Caco-2 (cell line): ENCODE data around the gene COG6. TPM values are rescaled to one million over a fixed set of nuclear protein-coding genes. Genes with fewer than 3 reads are reported as not detected.
A peak's percentile ranks its signal among the peaks of the same experiment; 100 is the strongest.

Experiments
- BruUV-seq: library from RNA; stranded (reverse); fragments of 400-500 nt; replicated peaks from 2 replicates; lab custom pipeline; 2021; lab: Mats Ljungman, UMichigan
- CTCF ChIA-PET: fragments of 300-600 bp; sonication (Branson Sonifier 250); formaldehyde crosslinking; loops from one replicate; lab custom pipeline; 2022; ENCODE audit warnings: antibody characterized with exemption; lab: Charles Lee
- POLR2A ChIA-PET: fragments of 300-600 bp; sonication (Branson Sonifier 250); formaldehyde crosslinking; loops from one replicate; lab custom pipeline; 2022; ENCODE audit warnings: antibody characterized with exemption; lab: Charles Lee
- DNase-seq, 2 experiments: peaks; one replicate each; pipeline versions ENCODE4 v3.0.0 to v3.0.0-alpha.2; 2020 to 2022
- H3K27me3 ChIP-seq: replicated peaks from 2 replicates; pipeline ENCODE4 v1.6.0; 2011; ENCODE audit warnings: low read length; ENCODE audit not compliant: control insufficient read depth, insufficient read depth
- H3K36me3 ChIP-seq: 2 replicates; pipeline ENCODE4 v1.5.1; 2011; ENCODE audit warnings: low read length; ENCODE audit not compliant: control insufficient read depth, insufficient read depth
- H3K4me1 ChIP-seq: fragments of 250-450 bp; sonication (Bioruptor Pico); 2 replicates; pipeline ENCODE4 v1.5.1; 2020; ENCODE audit warnings: mild to moderate bottlenecking
- H3K4me3 ChIP-seq: 2 replicates; pipeline ENCODE4 v1.5.1; 2011; ENCODE audit warnings: low read depth, mild to moderate bottlenecking, control low read depth, low read length
- H3K9me3 ChIP-seq: fragments of 250-450 bp; sonication (Bioruptor Pico); 2 replicates; pipeline ENCODE4 v1.5.1; 2020; ENCODE audit warnings: mild to moderate bottlenecking, moderate library complexity
- H3K27ac Mint-ChIP-seq: one replicate; pipeline ENCODE4 v1.8.0; 2022; ENCODE audit warnings: mixed read lengths; ENCODE audit not compliant: unreplicated experiment
- H3K27me3 Mint-ChIP-seq: one replicate; pipeline ENCODE4 v1.8.0; 2022; ENCODE audit warnings: mixed read lengths; ENCODE audit not compliant: insufficient read depth, unreplicated experiment
- H3K36me3 Mint-ChIP-seq: one replicate; pipeline ENCODE4 v1.8.0; 2022; ENCODE audit warnings: mild to moderate bottlenecking, mixed read lengths; ENCODE audit not compliant: insufficient read depth, unreplicated experiment
- H3K4me1 Mint-ChIP-seq: one replicate; pipeline ENCODE4 v1.8.0; 2022; ENCODE audit warnings: low read depth, mixed read lengths; ENCODE audit not compliant: unreplicated experiment
- H3K4me3 Mint-ChIP-seq: one replicate; pipeline ENCODE4 v1.8.0; 2022; ENCODE audit warnings: mild to moderate bottlenecking, moderate library complexity, mixed read lengths; ENCODE audit not compliant: unreplicated experiment
- H3K9me3 Mint-ChIP-seq: one replicate; pipeline ENCODE4 v1.8.0; 2022; ENCODE audit warnings: mixed read lengths; ENCODE audit not compliant: unreplicated experiment
- CTCF ChIP-seq, 2 experiments: fragments of 200-600 bp in 1 of 2; IDR thresholded peaks; 1 replicate in 1 of 2; 2 replicates in 1 of 2; pipeline versions ENCODE4 v1.5.1 to v1.8.0; 2011 to 2022; ENCODE audit warnings: antibody characterized with exemption in 1 of 2, control low read depth in 1 of 2, inconsistent platforms in 1 of 2, low read depth in 1 of 2, low read length in 1 of 2, mild to moderate bottlenecking in 1 of 2, moderate library complexity in 1 of 2; ENCODE audit not compliant: insufficient read depth in 1 of 2, severe bottlenecking in 1 of 2, unreplicated experiment in 1 of 2
- intact Hi-C: fragments of 100-400 bp; cut with micrococcal nuclease; formaldehyde crosslinking; loops from one replicate; pipeline ENCODE4 v1.10.0; 2022; ENCODE audit not compliant: unreplicated experiment
- total RNA-seq: library from RNA; stranded (reverse); gene quantifications from 2 replicates; pipeline ENCODE4 v1.2.3, GENCODE V29; 2022

COG6 gene
- total RNA-seq, 1 experiment from 2014 or later, result 63.6 TPM

- BruUV-seq, result no TSS peak
These were observed 121.0 kb downstream of the COG6 start for GRCh38 chr13:39776439-39776838.

GRCh38 chr13:39777021-39777420, 121.6 kb downstream of the COG6 start:
- H3K9me3 ChIP-seq, result no peaks in the 10 kb centered on the region
- H3K4me3 Mint-ChIP-seq, result no peak overlapping the region
- POLR2A ChIA-PET, result interaction anchor here (0.6 kb wide), 1 partner anchor 178 kb away, joined by 4 read pairs; no protein-coding TSS in a partner anchor
- CTCF ChIA-PET, result interaction anchor here (0.6 kb wide), 1 partner anchor 45 kb away, joined by 3 read pairs; no protein-coding TSS in a partner anchor
- no peak for DNase-seq
- no peak for TF ChIP-seq CTCF (IDR thresholded peaks at IDR 0.05; ENCODE audit: insufficient read depth in 1 of 2, low read depth in 1 of 2, low read length in 1 of 2, severe bottlenecking in 1 of 2, unreplicated experiment in 1 of 2)
- H3K27me3 ChIP-seq, result no peaks in the 10 kb centered on the region
- H3K36me3 Mint-ChIP-seq, result no peaks in the 10 kb centered on the region
- H3K4me3 ChIP-seq, result no peak overlapping the region
- no peak overlapping the region for H3K27ac Mint-ChIP-seq
- peaks cover 7% of the 10 kb centered on the region for H3K4me1 Mint-ChIP-seq
- no TSS peak for BruUV-seq
- H3K36me3 ChIP-seq, result no peaks in the 10 kb centered on the region
- intact Hi-C loops, result no loop called here
- no peaks in the 10 kb centered on the region for H3K9me3 Mint-ChIP-seq
- no peaks in the 10 kb centered on the region for H3K4me1 ChIP-seq
- peaks cover 2% of the 10 kb centered on the region for H3K27me3 Mint-ChIP-seq

More at GRCh38 chr13:39776439-39776838, 121.0 kb downstream of the COG6 start:
- Histone ChIP-seq H3K9me3 (no peaks in the 10 kb centered on the region), H3K36me3 (no peaks in the 10 kb centered on the region), H3K4me1 (no peaks in the 10 kb centered on the region), H3K4me3 (no peak overlapping the region), H3K27me3 (no peaks in the 10 kb centered on the region)
- ChIA-PET CTCF (interaction anchor here (0.6 kb wide), 1 partner anchor 45 kb away, joined by 3 read pairs; no protein-coding TSS in a partner anchor), POLR2A (interaction anchor here (0.6 kb wide), 1 partner anchor 178 kb away, joined by 4 read pairs; no protein-coding TSS in a partner anchor)
- H3K9me3 Mint-ChIP-seq, result no peaks in the 10 kb centered on the region
- intact Hi-C loops, result no loop called here
- H3K27me3 Mint-ChIP-seq, result peaks cover 2% of the 10 kb centered on the region
- no peak overlapping the region for H3K27ac Mint-ChIP-seq
- TF ChIP-seq CTCF (IDR thresholded peaks at IDR 0.05; ENCODE audit: insufficient read depth in 1 of 2, low read depth in 1 of 2, low read length in 1 of 2, severe bottlenecking in 1 of 2, unreplicated experiment in 1 of 2), result no peak
- no peak for DNase-seq
- peaks cover 7% of the 10 kb centered on the region for H3K4me1 Mint-ChIP-seq
- H3K4me3 Mint-ChIP-seq, result no peak overlapping the region
- no peaks in the 10 kb centered on the region for H3K36me3 Mint-ChIP-seq

GRCh38 chr13:39777527-39778061, 122.1 kb downstream of the COG6 start:
- TF ChIP-seq CTCF (IDR thresholded peaks at IDR 0.05; ENCODE audit: insufficient read depth in 1 of 2, low read depth in 1 of 2, low read length in 1 of 2, severe bottlenecking in 1 of 2, unreplicated experiment in 1 of 2), result peak; percentile 9 to 39
- BruUV-seq, result no TSS peak
- Histone ChIP-seq H3K9me3 (no peaks in the 10 kb centered on the region), H3K4me3 (no peak overlapping the region), H3K27me3 (no peaks in the 10 kb centered on the region), H3K4me1 (no peaks in the 10 kb centered on the region), H3K36me3 (no peaks in the 10 kb centered on the region)
- peak in 1 of 2 experiments; percentile 20 for DNase-seq
- Mint-ChIP-seq H3K36me3 (no peaks in the 10 kb centered on the region), H3K9me3 (no peaks in the 10 kb centered on the region), H3K27me3 (peaks cover 2% of the 10 kb centered on the region), H3K4me3 (no peak overlapping the region), H3K4me1 (peaks cover 7% of the 10 kb centered on the region), H3K27ac (no peak overlapping the region)
- CTCF ChIA-PET, result no interaction called here
- intact Hi-C loops, result no loop called here
- POLR2A ChIA-PET, result no interaction called here
